Mesothelial cell of epicardium (in vitro differentiated cells): ENCODE measurements around the gene SPRY4. TPM values are rescaled to one million over a fixed set of nuclear protein-coding genes. Genes with fewer than 3 reads are reported as not detected.
A peak's percentile ranks its signal among the peaks of the same experiment; 100 is the strongest.

Experiments
- DNase-seq, 2 experiments: peaks; one replicate each; pipeline ENCODE4 v3.0.0; 2021; ENCODE audit warnings: low spot score in 2 of 2; ENCODE audit not compliant: unreplicated experiment in 2 of 2
- H3K27ac Mint-ChIP-seq: 2 replicates; pipeline ENCODE4 v1.8.0; 2021; ENCODE audit warnings: mixed read lengths
- H3K27me3 Mint-ChIP-seq: 2 replicates; pipeline ENCODE4 v1.8.0; 2021; ENCODE audit warnings: low read depth, mixed read lengths
- H3K36me3 Mint-ChIP-seq: 2 replicates; pipeline ENCODE4 v1.8.0; 2021; ENCODE audit warnings: mixed read lengths
- H3K4me1 Mint-ChIP-seq: 2 replicates; pipeline ENCODE4 v1.8.0; 2021; ENCODE audit warnings: mixed read lengths
- H3K4me3 Mint-ChIP-seq: 2 replicates; pipeline ENCODE4 v1.8.0; 2021; ENCODE audit warnings: mild to moderate bottlenecking, moderate library complexity, mixed read lengths
- H3K9me3 Mint-ChIP-seq: 2 replicates; pipeline ENCODE4 v1.8.0; 2021; ENCODE audit warnings: mixed read lengths
- CTCF ChIP-seq: fragments of 200-600 bp; sonication (generic); IDR thresholded peaks from one replicate; pipeline ENCODE4 v1.5.0; 2021; ENCODE audit warnings: antibody characterized with exemption; ENCODE audit not compliant: unreplicated experiment
- total RNA-seq: library from RNA; stranded (reverse); gene quantifications from 3 replicates; pipeline ENCODE4 v1.2.1, GENCODE V29; 2021

The SPRY4 gene
- total RNA-seq, 1 donor from 2014 or later: 21.5 TPM

- peaks cover 40% of the 10 kb centered on the region for H3K4me1 Mint-ChIP-seq
- peaks cover 22% of the 10 kb centered on the region for H3K27me3 Mint-ChIP-seq
- H3K9me3 Mint-ChIP-seq: no peaks in the 10 kb centered on the region
- peak overlapping the region; percentile 74 for H3K27ac Mint-ChIP-seq
- no peak for DNase-seq
- H3K36me3 Mint-ChIP-seq: peaks cover 1% of the 10 kb centered on the region
- TF ChIP-seq CTCF: no peak
- no peak overlapping the region for H3K4me3 Mint-ChIP-seq
Measured at GRCh38 chr5:142316051-142316450, 8.8 kb downstream of the SPRY4 start.

- Mint-ChIP-seq H3K27me3 (peaks cover 14% of the 10 kb centered on the region), H3K9me3 (no peaks in the 10 kb centered on the region), H3K4me3 (no peak overlapping the region), H3K4me1 (peaks cover 36% of the 10 kb centered on the region), H3K36me3 (peaks cover 1% of the 10 kb centered on the region), H3K27ac (peak overlapping the region; percentile 74)
- TF ChIP-seq CTCF: no peak
- DNase-seq: no peak
Measured at GRCh38 chr5:142315096-142315900, 9.5 kb downstream of the SPRY4 start.

GRCh38 chr5:142314606-142315005 lies 10.2 kb downstream of the SPRY4 start:
- DNase-seq: no peak
- H3K36me3 Mint-ChIP-seq: peaks cover 1% of the 10 kb centered on the region
- peaks cover 9% of the 10 kb centered on the region for H3K27me3 Mint-ChIP-seq
- TF ChIP-seq CTCF: no peak
- H3K4me3 Mint-ChIP-seq: no peak overlapping the region
- peaks cover 35% of the 10 kb centered on the region for H3K4me1 Mint-ChIP-seq
- H3K9me3 Mint-ChIP-seq: no peaks in the 10 kb centered on the region
- H3K27ac Mint-ChIP-seq: no peak overlapping the region

GRCh38 chr5:142314109-142314508 lies 10.7 kb downstream of the SPRY4 start:
- Mint-ChIP-seq H3K4me3 (no peak overlapping the region), H3K27me3 (peaks cover 4% of the 10 kb centered on the region), H3K9me3 (no peaks in the 10 kb centered on the region), H3K27ac (no peak overlapping the region), H3K4me1 (peaks cover 30% of the 10 kb centered on the region), H3K36me3 (peaks cover 1% of the 10 kb centered on the region)
- DNase-seq: no peak
- no peak for TF ChIP-seq CTCF

GRCh38 chr5:142313682-142314081 lies 11.1 kb downstream of the SPRY4 start:
- Mint-ChIP-seq H3K4me1 (peaks cover 29% of the 10 kb centered on the region), H3K4me3 (no peak overlapping the region), H3K27me3 (peaks cover 3% of the 10 kb centered on the region), H3K9me3 (no peaks in the 10 kb centered on the region), H3K27ac (no peak overlapping the region), H3K36me3 (peaks cover 1% of the 10 kb centered on the region)
- no peak for TF ChIP-seq CTCF
- DNase-seq: no peak
